ENCODE data around the gene PARP15.
"Not testable (repeated sequence)": the region's sequence is repeated elsewhere in the genome, so short reads cannot be mapped to it uniquely, and the experiment has no call there.

The PARP15 gene

DNA sequence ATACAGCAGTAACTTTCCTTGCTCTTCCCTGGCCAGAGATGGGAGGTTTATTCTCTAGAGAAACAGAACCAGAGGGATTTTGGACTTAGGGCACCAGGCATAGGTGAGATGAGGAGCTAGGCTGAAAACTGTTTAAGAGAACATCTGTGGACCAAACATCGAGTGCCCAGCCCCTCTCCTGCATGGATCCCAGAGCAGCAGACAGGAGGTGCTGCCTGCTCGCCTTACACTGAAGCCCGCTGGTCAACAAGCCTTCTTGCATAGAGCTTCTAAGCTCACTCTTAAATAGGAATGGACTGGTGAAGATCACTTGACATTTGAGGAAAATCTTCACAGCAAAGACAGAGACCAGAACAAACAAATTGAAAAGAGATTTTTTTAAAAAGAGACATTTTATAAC is 41.2 kb downstream of the PARP15 start:
- DNase-seq (ENCODE audit: low read depth, low spot score), result no peak

DNA sequence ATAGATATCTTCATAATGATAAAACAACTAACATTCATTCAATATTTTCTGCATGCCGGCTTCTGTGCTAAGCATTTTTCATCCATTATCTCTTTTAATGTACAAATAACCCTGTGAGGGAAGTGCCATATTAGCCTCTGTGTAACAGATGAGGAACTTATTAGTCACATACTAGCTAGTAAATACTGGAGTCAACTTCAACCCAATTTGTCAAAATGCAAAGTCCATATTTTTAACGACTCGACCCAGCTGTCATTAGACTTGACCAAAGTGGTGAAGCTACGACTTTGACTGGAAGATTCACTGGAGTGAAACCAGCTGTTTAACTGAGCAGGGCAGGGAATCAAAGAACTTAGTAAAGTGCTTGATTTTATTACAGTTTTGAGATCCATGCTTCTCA is 41.6 kb downstream of the PARP15 start:
- DNase-seq (ENCODE audit: low read depth, low spot score), result no peak

DNA sequence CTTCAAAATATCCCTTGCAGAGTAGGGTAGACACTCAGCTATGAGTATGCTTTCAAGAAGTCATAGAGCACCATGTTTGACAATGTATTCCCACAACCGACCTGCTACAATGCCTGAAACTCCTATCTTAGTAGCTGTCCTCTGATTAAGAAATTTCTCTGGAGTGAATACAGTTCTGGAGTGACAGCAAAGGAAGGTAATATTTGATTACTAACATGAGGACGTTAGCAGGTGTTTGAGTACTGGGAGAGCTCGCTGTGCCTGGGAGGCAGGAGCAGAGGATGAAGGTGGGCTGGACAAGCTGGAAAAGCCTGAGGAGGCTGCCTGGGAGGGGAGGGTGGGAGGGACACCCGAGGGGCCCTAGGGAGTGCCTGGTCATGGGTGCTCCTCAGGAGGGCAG is 42.9 kb downstream of the PARP15 start:
- DNase-seq (ENCODE audit: low read depth, low spot score), result no peak

DNA sequence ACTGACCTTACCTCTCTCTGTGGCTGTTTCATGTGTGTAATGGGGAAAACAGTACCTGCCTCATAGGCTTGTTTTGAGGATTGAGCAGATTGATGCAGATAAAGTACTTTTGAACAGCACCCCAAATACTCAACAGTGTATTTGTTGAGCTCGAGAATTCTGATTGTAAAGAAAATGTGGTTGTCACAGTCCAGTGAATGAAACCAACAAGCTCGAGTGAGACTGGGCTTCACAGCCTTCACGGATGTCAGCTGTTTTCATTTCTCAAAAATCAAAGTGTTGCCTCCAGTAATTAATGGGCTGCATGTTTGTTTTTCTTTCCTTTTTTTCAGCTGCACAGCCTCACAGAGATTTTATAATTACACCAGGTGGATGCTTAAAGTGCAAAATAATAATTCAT is 43.7 kb downstream of the PARP15 start:
- DNase-seq (ENCODE audit: low read depth, low spot score), result no peak

DNA sequence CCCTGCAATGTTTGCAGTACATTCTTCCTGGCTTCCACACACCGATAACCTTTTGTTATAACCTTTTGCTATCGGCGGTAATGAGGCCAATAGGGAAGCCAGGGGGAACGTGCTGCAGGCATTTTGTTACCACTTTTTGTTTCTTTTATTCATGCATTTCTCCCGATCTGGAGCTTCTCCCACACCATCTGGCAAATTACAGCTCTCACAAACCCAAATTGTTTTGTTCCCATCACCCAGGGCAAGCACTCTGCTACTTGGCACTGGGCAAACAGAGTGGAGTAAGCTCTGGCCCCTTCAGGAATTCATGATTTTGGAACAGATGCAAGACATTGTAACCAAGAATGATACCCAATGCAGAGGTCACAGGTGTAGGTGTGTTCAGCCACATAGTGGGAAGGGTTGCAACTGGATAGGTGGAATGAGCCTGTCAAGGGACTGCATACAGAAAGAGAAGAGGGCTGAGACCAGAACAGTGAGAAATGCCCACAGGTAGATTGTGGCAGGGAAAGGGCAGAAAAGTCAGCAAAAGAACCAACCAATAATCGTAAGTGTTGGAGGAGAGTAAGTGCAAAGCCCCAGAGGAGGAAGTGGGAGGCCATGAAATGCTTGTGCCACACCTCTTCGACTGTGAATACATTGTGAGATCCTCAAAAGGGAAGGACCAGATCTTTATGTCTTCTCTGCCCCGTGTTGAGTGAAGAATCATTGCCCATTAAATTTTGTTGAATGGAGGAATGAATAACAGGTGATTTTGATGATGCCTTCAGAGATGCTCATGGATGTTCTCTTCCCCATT is 45.8 kb downstream of the PARP15 start:
- DNase-seq (ENCODE audit: low read depth, low spot score), result no peak

DNA sequence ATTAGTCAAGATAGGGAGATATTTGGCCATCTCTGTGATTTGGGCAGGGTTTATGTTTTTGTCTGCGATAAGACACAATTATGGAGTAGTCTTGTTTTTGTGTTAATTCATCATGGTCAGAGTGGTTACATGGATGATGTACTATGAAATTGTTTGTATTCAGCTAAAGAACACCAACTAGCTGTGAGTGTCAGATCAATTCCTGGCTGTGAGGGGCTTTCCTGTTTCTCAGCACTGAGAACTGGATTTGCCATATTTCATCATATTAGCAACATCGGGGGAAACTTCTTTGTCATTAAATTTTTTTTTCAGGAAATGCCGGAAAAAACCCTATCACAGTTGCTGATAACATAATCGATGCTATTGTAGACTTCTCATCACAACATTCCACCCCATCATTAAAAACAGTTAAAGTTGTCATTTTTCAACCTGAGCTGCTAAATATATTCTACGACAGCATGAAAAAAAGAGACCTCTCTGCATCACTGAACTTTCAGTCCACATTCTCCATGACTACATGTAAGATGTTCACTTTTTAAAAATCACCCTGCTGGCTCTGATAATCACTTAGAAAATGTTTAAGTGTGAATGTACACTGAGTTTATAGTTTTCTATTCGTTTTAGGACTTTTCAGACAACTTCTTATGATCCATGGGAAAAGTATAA is 49.2 kb downstream of the PARP15 start:
- DNase-seq (ENCODE audit: low read depth, low spot score), result no peak

DNA sequence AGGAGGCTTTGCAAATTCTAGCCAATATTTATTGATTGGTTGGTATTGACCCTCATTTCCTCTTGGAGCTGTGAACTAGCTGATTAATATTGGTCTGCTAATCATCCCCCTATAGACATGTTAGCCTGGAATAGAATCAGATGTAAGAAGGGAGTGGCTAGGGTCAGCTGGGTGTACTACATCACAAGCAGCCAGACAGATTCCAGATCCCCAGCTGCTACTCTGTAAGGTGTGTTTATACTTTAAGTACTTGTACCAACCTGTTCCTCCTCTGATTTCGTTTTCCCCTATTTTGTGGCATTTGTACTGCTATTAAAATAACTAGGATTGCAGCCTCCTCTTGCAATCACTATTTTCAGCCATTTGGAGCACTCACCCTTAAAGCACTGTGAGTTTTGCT is 49.9 kb downstream of the PARP15 start:
- no peak for DNase-seq (ENCODE audit: low read depth, low spot score)

DNA sequence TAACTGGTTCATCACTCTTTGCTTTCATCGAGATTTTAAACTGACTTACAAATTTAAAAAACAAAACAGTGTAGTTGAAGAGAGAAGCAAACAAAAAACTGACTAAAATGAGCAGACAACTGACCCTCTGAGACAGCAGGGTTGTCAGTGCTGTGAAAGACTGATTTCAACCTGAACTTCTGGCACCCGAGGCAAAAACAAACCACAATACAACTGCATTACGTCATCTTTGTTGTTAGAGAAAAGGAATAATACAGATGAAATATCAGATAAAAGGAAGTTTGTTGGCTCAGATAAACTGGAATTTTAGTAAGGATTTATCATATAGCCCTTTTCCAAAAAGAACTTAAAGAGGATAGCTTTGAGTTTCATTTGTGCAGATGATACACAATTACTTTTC is 51.1 kb downstream of the PARP15 start:
- DNase-seq (ENCODE audit: low read depth, low spot score), result no peak

DNA sequence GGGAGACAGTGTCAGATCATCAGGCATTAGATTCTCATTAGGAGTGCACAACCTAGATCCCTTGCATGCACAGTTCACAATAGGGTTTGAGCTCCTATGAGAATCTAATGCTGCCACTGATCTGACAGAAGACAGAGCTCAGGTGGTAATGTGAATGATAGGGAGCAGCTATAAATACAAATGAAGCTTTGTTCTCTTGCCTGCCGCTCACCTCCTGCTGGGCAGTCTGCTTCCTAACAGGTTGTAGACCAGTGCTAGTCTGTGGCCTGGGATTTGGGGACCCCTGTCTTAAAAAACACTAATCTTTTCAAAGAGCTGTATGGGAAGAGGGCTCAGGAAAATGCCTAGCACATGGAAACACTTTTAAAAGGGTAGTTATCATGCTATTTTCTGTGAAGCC is 52.3 kb downstream of the PARP15 start:
- DNase-seq (ENCODE audit: low read depth, low spot score), result no peak

DNA sequence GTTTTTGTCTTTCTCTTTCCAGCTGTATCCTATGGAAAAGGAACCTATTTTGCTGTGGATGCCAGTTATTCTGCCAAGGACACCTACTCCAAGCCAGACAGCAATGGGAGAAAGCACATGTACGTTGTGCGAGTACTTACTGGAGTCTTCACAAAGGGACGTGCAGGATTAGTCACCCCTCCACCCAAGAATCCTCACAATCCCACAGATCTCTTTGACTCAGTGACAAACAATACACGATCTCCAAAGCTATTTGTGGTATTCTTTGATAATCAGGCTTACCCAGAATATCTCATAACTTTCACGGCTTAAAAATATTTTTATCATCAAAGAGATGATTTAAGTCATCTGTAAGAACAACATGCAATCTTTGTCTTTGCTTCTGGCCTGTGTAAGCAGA is 58.3 kb downstream of the PARP15 start:
- no peak for DNase-seq (ENCODE audit: low read depth, low spot score)

DNA sequence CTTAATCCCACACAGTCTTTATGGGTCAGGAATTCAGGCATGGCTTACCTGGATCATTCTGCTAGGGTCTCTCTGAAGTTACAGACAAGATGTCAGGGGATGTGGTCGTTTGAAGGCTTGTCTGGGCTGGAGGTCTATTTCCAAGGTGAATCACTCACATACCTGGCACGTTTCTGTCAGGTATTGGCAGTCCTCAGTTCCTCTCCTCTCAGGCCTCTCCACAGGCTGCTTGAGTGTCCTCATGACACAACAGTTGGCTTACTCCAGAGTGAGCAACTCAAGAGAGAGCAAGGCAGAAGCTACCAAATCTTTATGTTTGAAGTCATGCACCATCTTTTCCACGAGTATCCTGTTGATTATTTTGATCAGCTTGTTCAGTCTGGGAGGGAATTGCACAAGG is 59.2 kb downstream of the PARP15 start:
- DNase-seq (ENCODE audit: low read depth, low spot score), result no peak

DNA sequence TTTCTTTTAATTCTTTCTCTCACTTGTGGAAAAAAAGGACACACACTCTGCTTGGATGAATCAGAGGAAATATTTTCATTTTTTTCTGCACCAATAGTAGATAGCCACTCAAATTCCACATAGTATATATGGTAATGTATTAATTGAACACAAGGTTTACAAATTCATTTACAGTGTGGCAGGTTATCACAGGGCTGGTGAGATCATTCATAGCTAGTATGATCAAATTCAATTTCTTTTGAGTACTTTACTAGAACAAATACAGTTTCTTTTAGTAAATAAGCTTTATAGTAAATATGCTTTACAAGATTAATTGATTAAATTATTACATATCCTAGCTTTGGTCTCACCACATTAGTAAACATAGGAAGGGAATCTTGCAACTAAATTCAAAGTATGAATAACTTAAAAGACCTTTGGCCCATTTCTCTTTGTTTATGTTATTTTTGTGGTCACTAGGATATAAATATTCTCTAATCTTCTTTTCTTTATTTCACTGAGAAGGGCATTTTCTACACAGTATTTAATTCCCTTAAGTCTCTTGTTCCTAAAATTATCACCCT is 63.1 kb downstream of the PARP15 start:
- no peak for DNase-seq (ENCODE audit: low read depth, low spot score)

DNA sequence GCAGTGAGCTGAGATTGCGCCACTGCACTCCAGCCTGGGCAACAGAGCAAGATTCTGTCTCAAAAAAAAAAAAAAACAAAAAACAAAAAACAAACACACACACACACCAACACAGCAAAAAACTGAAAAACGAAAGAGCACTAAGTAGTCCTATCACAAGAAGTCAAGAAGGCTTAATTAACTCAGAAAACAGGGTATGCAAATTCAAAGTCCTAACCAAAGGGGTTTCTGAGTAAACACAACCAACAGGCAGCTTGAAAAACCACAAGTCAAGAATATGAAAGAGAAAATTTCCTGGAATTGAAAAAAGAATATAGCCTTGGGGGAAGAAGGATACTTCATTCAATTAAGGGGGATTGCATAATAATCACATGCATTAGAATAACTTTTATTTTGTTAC is 65.5 kb downstream of the PARP15 start:
- no peak for DNase-seq (ENCODE audit: low read depth, low spot score)

DNA sequence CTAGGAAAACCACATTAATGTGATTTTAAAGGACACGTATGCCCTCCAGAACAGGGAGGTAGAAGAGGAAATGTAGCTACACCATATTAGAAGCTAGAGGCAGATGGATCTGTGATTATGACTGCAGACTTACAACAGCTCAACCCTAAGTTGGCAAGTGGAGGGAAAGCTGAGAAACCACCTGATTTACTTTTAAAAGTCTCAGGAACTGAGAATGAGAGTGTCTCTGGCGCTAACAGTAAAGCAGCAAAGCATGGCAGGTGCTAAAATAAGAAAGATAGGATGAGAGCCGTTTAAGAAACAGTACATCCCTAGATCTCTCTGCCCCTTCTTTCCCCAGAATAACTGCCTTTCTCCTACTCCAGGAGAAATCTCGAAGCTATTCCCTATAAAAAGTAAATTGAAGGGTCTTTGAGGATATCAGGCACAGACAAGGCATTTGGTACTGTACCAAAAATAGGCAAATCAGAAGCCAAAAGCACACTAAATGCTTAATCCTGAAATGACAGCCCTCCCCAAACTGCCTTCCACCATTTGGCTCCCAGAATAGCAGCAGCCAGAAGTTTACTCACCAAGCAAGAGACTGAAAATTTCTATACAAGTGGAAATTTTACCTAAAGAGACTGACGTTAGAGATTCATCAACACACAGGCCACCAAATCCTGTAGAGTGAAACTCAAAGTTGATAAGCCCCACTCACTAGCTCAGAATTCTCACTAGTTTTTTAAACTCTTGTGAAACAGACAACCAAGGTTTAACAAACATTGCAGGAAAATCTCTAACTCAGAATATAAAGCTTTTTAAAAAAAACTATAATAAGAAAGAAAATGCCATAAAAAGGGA is 68.9 kb downstream of the PARP15 start:
- no peak for DNase-seq (ENCODE audit: low read depth, low spot score)

DNA sequence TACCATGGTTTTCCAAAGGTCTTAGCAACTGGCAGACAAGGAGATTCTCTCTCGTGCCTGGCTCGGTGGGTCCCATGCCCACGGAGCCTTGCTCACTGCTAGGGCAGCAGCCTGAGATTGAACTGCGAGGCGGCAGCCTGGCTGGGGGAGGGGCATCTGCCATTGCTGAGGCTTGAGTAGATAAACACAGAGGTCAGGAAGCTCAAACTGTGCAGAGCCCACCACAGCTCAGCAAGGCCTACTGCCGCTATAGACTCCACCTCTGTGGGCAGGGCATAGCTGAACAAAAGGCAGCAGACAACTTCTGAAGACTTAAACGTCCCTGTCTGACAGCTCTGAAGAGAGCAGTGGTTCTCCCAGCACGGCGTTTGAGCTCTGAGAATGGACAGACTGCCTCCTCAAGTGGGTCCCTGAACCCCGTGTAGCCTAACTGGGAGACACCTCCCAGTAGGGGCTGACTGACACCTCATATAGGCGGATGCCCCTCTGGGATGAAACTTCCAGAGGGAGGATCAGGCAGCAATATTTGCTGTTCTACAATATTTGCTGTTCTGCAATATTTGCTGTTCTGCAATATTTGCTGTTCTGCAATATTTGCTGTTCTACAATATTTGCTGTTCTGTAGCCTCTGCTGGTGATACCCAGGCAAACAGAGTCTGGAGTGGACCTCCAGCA is 73.9 kb downstream of the PARP15 start:
- DNase-seq (ENCODE audit: low read depth, low spot score), result not testable (repeated sequence)

DNA sequence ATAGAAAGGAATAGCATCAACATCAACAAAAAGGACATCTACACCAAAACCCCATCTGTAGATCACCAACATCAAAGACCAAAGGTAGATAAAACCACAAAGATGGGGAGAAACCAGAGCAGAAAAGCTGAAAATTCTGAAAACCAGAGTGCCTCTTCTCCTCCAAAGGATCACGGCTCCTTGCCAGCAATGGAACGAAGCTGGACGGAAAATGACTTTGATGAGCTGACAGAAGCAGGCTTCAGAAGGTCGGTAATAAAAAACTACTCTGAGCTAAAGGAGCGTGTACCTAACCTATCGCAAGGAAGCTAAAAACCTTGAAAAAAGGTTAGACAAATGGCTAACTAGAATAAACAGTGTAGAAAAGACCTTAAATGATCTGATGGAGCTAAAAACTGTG is 74.5 kb downstream of the PARP15 start:
- not testable (repeated sequence) for DNase-seq (ENCODE audit: low read depth, low spot score)

DNA sequence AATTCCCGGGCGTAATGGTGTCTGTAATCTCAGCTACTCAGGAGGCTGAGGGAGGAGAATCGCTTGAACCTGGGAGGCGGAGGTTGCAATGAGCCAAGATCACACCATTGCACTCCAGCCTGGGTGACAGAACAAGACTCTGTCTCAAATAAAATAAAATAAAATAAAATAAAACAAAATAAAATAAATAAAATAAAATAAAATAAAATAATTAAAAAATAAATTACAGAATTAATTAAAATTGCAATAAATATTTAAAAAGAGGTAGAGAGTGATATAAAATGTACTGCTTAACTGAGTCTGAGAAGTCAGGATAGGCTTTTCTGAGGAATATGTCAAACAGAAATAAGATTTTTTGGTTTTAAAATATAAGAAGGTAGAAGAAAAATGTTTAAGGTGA is 80.9 kb downstream of the PARP15 start:
- DNase-seq (ENCODE audit: low read depth, low spot score), result not testable (repeated sequence)

DNA sequence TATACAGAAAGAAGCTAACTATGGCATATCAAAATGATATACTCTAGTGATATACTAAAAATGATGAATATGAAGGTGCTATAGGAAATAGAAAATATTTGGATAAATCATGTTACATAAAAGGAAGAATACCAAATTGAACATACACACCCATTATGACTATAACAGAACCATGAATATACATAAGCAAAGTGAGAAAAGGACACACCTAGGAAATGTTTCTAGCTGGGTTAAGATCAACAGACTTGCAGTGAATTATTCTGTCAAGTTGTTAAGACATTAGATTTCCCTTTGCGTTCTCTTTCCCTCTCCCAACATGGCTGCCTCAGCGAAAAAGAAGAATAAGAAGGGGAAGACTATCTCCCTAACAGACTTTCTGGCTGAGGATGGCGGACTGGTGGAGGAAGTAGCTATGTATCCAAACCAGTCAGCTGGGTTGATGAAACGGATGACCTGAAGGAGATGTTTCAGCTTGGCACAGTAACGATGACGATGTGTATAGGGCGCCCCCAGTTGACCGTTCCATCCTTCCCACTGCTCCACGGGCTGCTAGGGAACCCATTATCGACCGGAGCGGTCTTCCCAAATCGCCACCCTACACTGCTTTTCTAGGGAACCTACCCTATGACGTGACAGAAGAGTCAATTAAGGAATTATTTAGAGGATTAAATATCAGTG is 83.0 kb downstream of the PARP15 start:
- no peak for DNase-seq (ENCODE audit: low read depth, low spot score)

DNA sequence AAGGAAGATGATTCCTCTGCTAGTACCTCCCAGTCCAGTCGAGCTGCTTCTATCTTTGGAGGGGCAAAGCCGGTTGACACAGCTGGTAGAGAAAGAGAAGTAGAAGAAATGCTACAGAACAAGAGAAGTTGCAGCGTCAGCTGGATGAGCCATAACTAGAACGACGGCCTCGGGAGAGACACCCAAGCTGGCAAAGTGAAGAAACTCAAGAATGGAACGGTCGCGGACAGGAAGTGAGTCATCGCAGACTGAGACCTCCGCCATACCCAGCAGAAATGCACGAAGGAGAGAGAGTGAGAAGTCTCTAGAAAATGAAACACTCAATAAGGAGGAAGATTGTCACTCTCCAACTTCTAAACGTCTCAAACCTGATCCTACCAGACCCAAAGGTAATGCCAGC is 84.2 kb downstream of the PARP15 start:
- no peak for DNase-seq (ENCODE audit: low read depth, low spot score)

DNA sequence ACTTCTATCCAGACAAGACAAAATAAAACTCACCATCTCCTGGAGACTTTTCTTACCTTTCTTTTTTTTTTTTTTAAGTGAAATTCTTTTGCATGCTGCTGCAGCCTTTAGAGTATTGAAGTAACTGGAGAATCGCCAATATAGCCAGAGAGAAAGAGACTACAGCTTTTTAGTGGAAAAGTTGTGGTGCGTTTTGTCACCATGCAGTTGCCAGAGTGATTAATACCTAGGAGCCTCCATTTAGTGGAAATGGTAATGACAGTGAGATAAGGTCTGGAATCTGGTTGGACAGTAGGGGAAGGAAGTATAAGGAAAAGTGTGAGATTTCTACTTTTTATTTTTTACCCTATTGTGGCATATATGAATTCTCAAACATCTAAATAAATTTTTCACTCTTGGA is 85.1 kb downstream of the PARP15 start:
- no peak for DNase-seq (ENCODE audit: low read depth, low spot score)

DNA sequence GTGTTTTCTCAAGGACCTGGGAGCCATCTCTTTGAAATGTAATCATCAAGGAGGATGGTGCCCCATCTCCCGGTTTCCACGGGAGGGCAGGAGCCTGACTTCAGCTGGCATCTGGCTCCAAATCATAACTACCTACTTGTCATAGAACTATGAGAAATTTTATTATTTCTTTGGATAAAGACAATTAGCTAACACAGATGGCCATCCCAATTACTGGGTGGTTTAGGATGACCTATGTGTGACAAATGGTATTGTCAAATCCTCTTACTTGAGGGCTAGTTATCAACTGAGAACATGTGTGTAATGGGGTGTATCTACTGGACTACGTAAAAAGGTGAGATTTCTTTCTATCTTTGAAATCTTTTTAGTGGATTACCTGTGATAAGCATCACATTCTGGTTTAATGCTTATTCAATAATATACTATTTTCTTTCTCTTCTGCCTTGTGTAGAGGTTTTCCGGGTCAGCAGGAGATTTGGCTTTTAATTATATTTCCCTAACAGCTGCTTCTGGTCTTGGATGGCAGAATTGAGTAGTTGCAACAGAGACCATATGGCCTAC is 87.9 kb downstream of the PARP15 start:
- no peak for DNase-seq (ENCODE audit: low read depth, low spot score)

Measured in activated naive CD8-positive, alpha-beta T cell treated with anti-CD3 and anti-CD28 coated beads, Interleukin-2, amount 50 U/mL, for 16 hours (primary cell).